Trophoblast cell (in vitro differentiated cells and primary cell): ENCODE results near the gene TRIM9.

Experiments
- DNase-seq, 2 donors: peaks; one replicate each; pipeline ENCODE4 v3.0.0-alpha.2; 2016
- H2AFZ ChIP-seq: 2 replicates; pipeline ENCODE4 v1.6.1; 2013; ENCODE audit warnings: low read length, moderate library complexity, mild to moderate bottlenecking; ENCODE audit not compliant: insufficient read depth, poor library complexity
- H2AK5ac ChIP-seq: 2 replicates; pipeline ENCODE4 v1.6.1; 2013; ENCODE audit warnings: mild to moderate bottlenecking, low read length
- H2BK120ac ChIP-seq: 2 replicates; pipeline ENCODE4 v1.6.1; 2013; ENCODE audit warnings: low read length, mild to moderate bottlenecking, moderate library complexity; ENCODE audit not compliant: insufficient read depth, poor library complexity
- H2BK12ac ChIP-seq: 2 replicates; pipeline ENCODE4 v1.6.1; 2013; ENCODE audit warnings: mild to moderate bottlenecking, low read length, moderate library complexity
- H2BK5ac ChIP-seq: 2 replicates; pipeline ENCODE4 v1.6.1; 2013; ENCODE audit warnings: low read length, low read depth, moderate library complexity, mild to moderate bottlenecking; ENCODE audit not compliant: poor library complexity
- H3K14ac ChIP-seq: 2 replicates; pipeline ENCODE4 v1.6.1; 2013; ENCODE audit warnings: mild to moderate bottlenecking, low read length
- H3K18ac ChIP-seq: 2 replicates; pipeline ENCODE4 v1.6.1; 2013; ENCODE audit warnings: mild to moderate bottlenecking, low read length
- H3K23ac ChIP-seq: 2 replicates; pipeline ENCODE4 v1.6.1; 2013; ENCODE audit warnings: low read length
- H3K27ac ChIP-seq: 2 replicates; pipeline ENCODE4 v1.5.1; 2013; ENCODE audit warnings: low read depth, mild to moderate bottlenecking, inconsistent platforms, low read length, moderate library complexity
- H3K27me3 ChIP-seq: 2 replicates; pipeline ENCODE4 v1.6.1; 2013; ENCODE audit warnings: inconsistent platforms, mild to moderate bottlenecking, low read length, moderate library complexity; ENCODE audit not compliant: insufficient read depth
- H3K36me3 ChIP-seq, 2 experiments: 1 replicate in 1 of 2; 2 replicates in 1 of 2; pipeline ENCODE4 v1.6.1; 2013; ENCODE audit warnings: low read length in 2 of 2, mild to moderate bottlenecking in 2 of 2, moderate library complexity in 1 of 2; ENCODE audit not compliant: insufficient read depth in 2 of 2, control insufficient read depth in 1 of 2
- H3K4ac ChIP-seq: 2 replicates; pipeline ENCODE4 v1.6.1; 2013; ENCODE audit warnings: low read depth, mild to moderate bottlenecking, low read length, moderate library complexity
- H3K4me1 ChIP-seq, 2 experiments: 1 replicate in 1 of 2; 2 replicates in 1 of 2; pipeline ENCODE4 v1.6.1; 2013; ENCODE audit warnings: low read length in 2 of 2, mild to moderate bottlenecking in 2 of 2, moderate library complexity in 1 of 2; ENCODE audit not compliant: insufficient read depth in 2 of 2, control insufficient read depth in 1 of 2
- H3K4me2 ChIP-seq: 2 replicates; pipeline ENCODE4 v1.6.1; 2013; ENCODE audit warnings: inconsistent platforms, mild to moderate bottlenecking, low read length, moderate library complexity
- H3K4me3 ChIP-seq: 2 replicates; pipeline ENCODE4 v1.5.1; 2013; ENCODE audit warnings: mild to moderate bottlenecking, low read depth, low read length, inconsistent platforms
- H3K79me1 ChIP-seq: one replicate; pipeline ENCODE4 v1.6.1; 2013; ENCODE audit warnings: low read length
- H3K79me2 ChIP-seq: 2 replicates; pipeline ENCODE4 v1.6.1; 2013; ENCODE audit warnings: low read length, mild to moderate bottlenecking; ENCODE audit not compliant: control insufficient read depth, insufficient read depth, poor library complexity
- H3K9ac ChIP-seq: 2 replicates; pipeline ENCODE4 v1.6.1; 2013; ENCODE audit warnings: mild to moderate bottlenecking, low read length
- H3K9me3 ChIP-seq: 2 replicates; pipeline ENCODE4 v1.6.1; 2013; ENCODE audit warnings: low read depth, mild to moderate bottlenecking, control low read depth, inconsistent platforms, low read length; ENCODE audit not compliant: insufficient read depth
- H4K12ac ChIP-seq: 2 replicates; pipeline ENCODE4 v1.6.1; 2013; ENCODE audit warnings: low read depth, mild to moderate bottlenecking, low read length, moderate library complexity
- H4K8ac ChIP-seq: 2 replicates; pipeline ENCODE4 v1.6.1; 2013; ENCODE audit warnings: low read depth, mild to moderate bottlenecking, low read length, moderate library complexity
- H4K91ac ChIP-seq: one replicate; pipeline ENCODE4 v1.6.1; 2013; ENCODE audit warnings: low read depth, mild to moderate bottlenecking, low read length, moderate library complexity
- WGBS: extraction: QIAGEN DNeasy Blood & Tissue Kit; methylation state at CpG from one replicate; pipeline ENCODE4 v1.1.7; 2013; ENCODE audit warnings: missing lambda C conversion rate; ENCODE audit not compliant: insufficient read length, insufficient coverage; ENCODE audit errors: extremely low coverage; 5-methylcytosine and 5-hydroxymethylcytosine counted together

The TRIM9 gene

DNA sequence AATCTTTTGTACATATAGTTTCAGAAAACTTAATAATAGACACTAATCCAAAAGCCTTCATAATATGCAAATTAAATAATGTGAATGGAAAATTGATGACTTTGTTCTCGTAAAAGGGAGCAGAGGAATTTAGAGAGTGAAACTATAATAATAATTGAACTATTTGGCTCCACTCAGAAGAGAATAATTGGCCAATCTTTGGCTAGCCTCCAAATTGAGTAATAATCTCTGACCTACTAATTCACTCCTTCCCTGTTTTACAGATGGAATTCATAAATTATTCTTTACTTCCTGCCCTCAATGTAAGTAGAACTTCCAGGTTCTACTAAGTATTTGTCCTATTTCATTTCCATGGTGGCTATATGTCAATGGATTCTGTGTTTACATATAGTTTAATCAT lies 15.8 kb downstream of the TRIM9 start:
- Histone ChIP-seq H2BK120ac (no peak overlapping the region), H3K4me1 (no peaks in the 10 kb centered on the region), H4K8ac (no peak overlapping the region), H2BK5ac (no peak overlapping the region), H3K79me1 (no peaks in the 10 kb centered on the region), H3K9me3 (no peaks in the 10 kb centered on the region), H3K4me3 (no peak overlapping the region), H3K9ac (no peak overlapping the region), H4K12ac (no peak overlapping the region), H3K4me2 (no peak overlapping the region), H2AFZ (no peak overlapping the region), H4K91ac (no peak overlapping the region), H3K27ac (no peak overlapping the region), H2BK12ac (no peak overlapping the region), H3K4ac (no peak overlapping the region), H3K18ac (no peak overlapping the region), H3K14ac (no peak overlapping the region), H3K36me3 (no peaks in the 10 kb centered on the region), H3K79me2 (no peaks in the 10 kb centered on the region), H3K23ac (no peak overlapping the region), H2AK5ac (no peak overlapping the region), H3K27me3 (no peaks in the 10 kb centered on the region)
- no CpG with 5 or more reads among the region's 1 CpG for WGBS
- no peak for DNase-seq

DNA sequence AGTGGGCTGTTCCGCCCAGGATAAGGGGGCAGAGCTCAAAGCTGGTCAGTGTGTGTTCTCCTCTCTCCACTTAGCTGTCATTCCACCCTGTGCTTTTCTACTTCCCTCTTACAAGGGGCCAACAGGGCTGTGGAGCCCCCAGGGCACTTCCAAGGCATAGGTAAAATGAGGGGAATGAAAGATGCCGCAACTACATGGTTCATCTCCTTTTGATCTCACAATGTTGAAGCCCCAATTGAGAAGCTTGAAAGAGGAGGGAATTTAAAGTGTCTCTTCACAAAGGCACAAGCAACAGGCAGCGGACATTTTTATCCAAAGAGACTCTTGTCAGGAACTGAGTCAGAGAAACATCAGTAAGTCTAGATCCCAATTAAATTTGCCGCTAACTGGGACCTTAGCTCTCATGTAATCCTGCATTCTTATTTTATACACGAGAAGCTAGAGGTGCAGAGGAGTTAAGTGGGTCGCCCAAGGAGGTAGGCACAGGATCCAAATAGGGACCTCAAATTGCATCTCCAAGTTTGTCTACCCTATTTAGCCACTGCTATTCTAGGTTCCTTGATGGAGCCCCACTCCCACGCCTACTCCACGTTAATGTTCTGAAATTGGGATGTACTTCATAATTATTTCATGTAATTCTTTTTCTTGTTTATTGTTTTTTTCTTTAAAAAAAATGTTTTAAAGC lies 20.1 kb downstream of the TRIM9 start:
- H3K9me3 ChIP-seq, result no peaks in the 10 kb centered on the region
- H3K23ac ChIP-seq, result no peak overlapping the region
- H3K27ac ChIP-seq, result no peak overlapping the region
- no peak overlapping the region for H3K9ac ChIP-seq
- H3K4me1 ChIP-seq, result no peaks in the 10 kb centered on the region
- H3K4me2 ChIP-seq, result no peak overlapping the region
- no peak overlapping the region for H2BK120ac ChIP-seq
- no peak overlapping the region for H3K4me3 ChIP-seq
- H2AFZ ChIP-seq, result no peak overlapping the region
- no peak overlapping the region for H4K12ac ChIP-seq
- H3K18ac ChIP-seq, result no peak overlapping the region
- H2BK5ac ChIP-seq, result no peak overlapping the region
- no peak overlapping the region for H3K4ac ChIP-seq
- H2BK12ac ChIP-seq, result no peak overlapping the region
- H3K36me3 ChIP-seq, result no peaks in the 10 kb centered on the region
- H3K14ac ChIP-seq, result no peak overlapping the region
- H2AK5ac ChIP-seq, result no peak overlapping the region
- H4K91ac ChIP-seq, result no peak overlapping the region
- WGBS, result no CpG with 5 or more reads among the region's 8 CpGs
- DNase-seq, result peak in 1 of 2 donors; percentile 7
- no peaks in the 10 kb centered on the region for H3K27me3 ChIP-seq
- H3K79me2 ChIP-seq, result no peaks in the 10 kb centered on the region
- H4K8ac ChIP-seq, result no peak overlapping the region
- H3K79me1 ChIP-seq, result no peaks in the 10 kb centered on the region

DNA sequence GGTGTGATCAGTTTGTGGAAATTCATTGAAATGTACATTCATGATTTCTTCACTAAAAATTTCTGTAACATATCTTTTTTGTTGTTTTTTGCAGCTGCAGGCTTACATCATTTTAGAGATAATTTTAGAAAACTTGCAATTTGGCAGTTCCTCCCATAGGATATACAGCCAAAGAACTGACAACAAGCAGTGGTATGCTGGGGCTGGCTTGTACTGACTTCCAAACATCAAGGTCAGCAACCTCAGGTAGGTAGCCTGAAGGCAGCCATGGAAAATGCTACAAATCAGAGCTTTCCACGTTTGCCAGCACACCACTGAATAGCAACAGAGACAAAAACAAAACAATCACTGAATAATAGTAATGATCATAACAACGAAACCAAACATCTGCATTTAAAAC lies 21.2 kb downstream of the TRIM9 start:
- Histone ChIP-seq H3K4me3 (no peak overlapping the region), H3K18ac (no peak overlapping the region), H3K4ac (no peak overlapping the region), H4K8ac (no peak overlapping the region), H4K12ac (no peak overlapping the region), H3K14ac (no peak overlapping the region), H3K4me1 (no peaks in the 10 kb centered on the region), H3K23ac (no peak overlapping the region), H3K79me1 (no peaks in the 10 kb centered on the region), H2BK120ac (no peak overlapping the region), H4K91ac (no peak overlapping the region), H3K27me3 (no peaks in the 10 kb centered on the region), H2BK12ac (no peak overlapping the region), H3K4me2 (no peak overlapping the region), H2BK5ac (no peak overlapping the region), H3K9ac (no peak overlapping the region), H2AK5ac (no peak overlapping the region), H3K79me2 (no peaks in the 10 kb centered on the region), H2AFZ (no peak overlapping the region), H3K9me3 (no peaks in the 10 kb centered on the region), H3K36me3 (no peaks in the 10 kb centered on the region), H3K27ac (no peak overlapping the region)
- WGBS, result no CpG with 5 or more reads among the region's 2 CpGs
- DNase-seq, result peak; percentile 39 to 59

DNA sequence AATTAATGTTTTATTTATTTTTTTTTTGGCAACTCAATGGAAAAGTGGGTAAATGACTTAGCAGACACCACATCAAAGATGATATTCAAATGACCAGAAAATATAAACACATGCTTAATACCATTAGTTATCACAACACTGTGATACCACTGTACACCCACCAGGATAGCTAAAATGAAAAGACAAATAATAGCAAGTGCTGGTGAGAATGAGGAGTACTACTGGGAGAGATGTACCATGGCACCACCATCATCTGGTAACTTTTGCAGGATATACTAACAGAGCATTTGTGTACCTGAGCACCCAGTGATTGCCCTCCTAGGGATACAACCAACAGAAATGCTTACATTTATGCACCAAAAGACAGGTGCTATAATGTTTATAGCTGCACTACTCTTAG lies 21.9 kb downstream of the TRIM9 start:
- H3K9me3 ChIP-seq, result no peaks in the 10 kb centered on the region

More for the DNA sequence above, 21.9 kb downstream of the TRIM9 start:
- no peak overlapping the region for H4K91ac ChIP-seq
- no peak overlapping the region for H3K18ac ChIP-seq
- no peak overlapping the region for H3K9ac ChIP-seq
- no peaks in the 10 kb centered on the region for H3K79me1 ChIP-seq
- no peak overlapping the region for H2BK5ac ChIP-seq
- H3K4me3 ChIP-seq, result no peak overlapping the region
- no peak overlapping the region for H2AFZ ChIP-seq
- H3K23ac ChIP-seq, result no peak overlapping the region
- H2BK120ac ChIP-seq, result no peak overlapping the region
- no peak overlapping the region for H2AK5ac ChIP-seq
- no peak overlapping the region for H2BK12ac ChIP-seq
- no peaks in the 10 kb centered on the region for H3K4me1 ChIP-seq
- H3K36me3 ChIP-seq, result no peaks in the 10 kb centered on the region
- no peak for DNase-seq
- H3K27me3 ChIP-seq, result no peaks in the 10 kb centered on the region
- no peak overlapping the region for H3K4me2 ChIP-seq
- no peak overlapping the region for H3K27ac ChIP-seq
- no peak overlapping the region for H3K14ac ChIP-seq
- no peak overlapping the region for H4K12ac ChIP-seq
- H3K79me2 ChIP-seq, result no peaks in the 10 kb centered on the region
- H4K8ac ChIP-seq, result no peak overlapping the region
- no peak overlapping the region for H3K4ac ChIP-seq
